ENCODE results near the gene PTH.

DNA sequence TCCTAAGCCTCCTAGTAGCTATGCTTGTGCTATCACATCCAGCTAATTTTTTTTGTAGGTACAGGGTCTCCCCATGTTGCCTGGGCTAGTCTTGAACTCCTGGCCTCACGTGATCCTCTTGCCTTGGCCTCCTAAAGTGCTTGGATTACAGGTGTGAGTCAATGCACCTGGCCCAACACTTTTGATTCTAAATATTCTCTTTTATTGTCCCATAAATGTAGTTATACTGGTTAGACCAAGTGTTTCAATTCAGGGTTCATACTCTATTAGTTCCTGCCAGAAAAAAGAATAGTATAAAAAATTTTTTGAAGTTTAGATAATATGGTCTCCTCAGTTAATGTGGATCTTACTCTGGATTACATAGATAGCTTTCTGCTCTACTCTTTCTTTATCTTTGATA lies 6.7 kb upstream of the PTH start:
- TF ChIP-seq, protein P1, sequence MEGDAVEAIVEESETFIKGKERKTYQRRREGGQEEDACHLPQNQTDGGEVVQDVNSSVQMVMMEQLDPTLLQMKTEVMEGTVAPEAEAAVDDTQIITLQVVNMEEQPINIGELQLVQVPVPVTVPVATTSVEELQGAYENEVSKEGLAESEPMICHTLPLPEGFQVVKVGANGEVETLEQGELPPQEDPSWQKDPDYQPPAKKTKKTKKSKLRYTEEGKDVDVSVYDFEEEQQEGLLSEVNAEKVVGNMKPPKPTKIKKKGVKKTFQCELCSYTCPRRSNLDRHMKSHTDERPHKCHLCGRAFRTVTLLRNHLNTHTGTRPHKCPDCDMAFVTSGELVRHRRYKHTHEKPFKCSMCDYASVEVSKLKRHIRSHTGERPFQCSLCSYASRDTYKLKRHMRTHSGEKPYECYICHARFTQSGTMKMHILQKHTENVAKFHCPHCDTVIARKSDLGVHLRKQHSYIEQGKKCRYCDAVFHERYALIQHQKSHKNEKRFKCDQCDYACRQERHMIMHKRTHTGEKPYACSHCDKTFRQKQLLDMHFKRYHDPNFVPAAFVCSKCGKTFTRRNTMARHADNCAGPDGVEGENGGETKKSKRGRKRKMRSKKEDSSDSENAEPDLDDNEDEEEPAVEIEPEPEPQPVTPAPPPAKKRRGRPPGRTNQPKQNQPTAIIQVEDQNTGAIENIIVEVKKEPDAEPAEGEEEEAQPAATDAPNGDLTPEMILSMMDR (IDR thresholded peaks at IDR 0.05; ENCODE audit: low read depth, low read length), result no peak
- TF ChIP-seq, protein P2, sequence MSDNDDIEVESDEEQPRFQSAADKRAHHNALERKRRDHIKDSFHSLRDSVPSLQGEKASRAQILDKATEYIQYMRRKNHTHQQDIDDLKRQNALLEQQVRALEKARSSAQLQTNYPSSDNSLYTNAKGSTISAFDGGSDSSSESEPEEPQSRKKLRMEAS (IDR thresholded peaks at IDR 0.05; ENCODE audit: low read depth, low read length), result no peak
- no peak for TF ChIP-seq POLR2A (IDR thresholded peaks at IDR 0.05; ENCODE audit: extremely low read depth, insufficient read length)

Data from NB4 (cell line).